Tibial artery (tissue), 4 donors: Measurements from ENCODE around the gene CILP2.

ENCODE experiments used
- DNase-seq, 2 donors: peaks; one replicate each; pipeline ENCODE4 v3.0.0-alpha.2; 2019
- H3K27ac ChIP-seq, 2 donors: fragments of 200-600 bp; sonication (generic) in 1 of 2; 1 replicate in 1 of 2; 2 replicates in 1 of 2; pipeline ENCODE4 v1.5.1; 2018 to 2019; ENCODE audit warnings: mild to moderate bottlenecking in 1 of 2
- H3K27me3 ChIP-seq, 2 donors: fragments of 200-600 bp; sonication (generic) in 1 of 2; one replicate each; pipeline versions ENCODE4 v1.5.1 to v1.6.0; 2016 to 2019
- H3K36me3 ChIP-seq, 3 donors: fragments of 200-600 bp; sonication (generic) in 2 of 3; one replicate each; pipeline ENCODE4 v1.5.1; 2016 to 2019; ENCODE audit warnings: mild to moderate bottlenecking in 2 of 3
- H3K4me1 ChIP-seq, 4 donors: fragments of 200-600 bp; sonication (generic) in 2 of 4; 1 replicate in 3 of 4; 2 replicates in 1 of 4; pipeline ENCODE4 v1.5.1; 2016 to 2019
- H3K4me3 ChIP-seq, 2 donors: fragments of 200-600 bp; sonication (generic) in 1 of 2; 1 replicate in 1 of 2; 2 replicates in 1 of 2; pipeline ENCODE4 v1.5.1; 2018 to 2019; ENCODE audit warnings: mild to moderate bottlenecking in 2 of 2
- H3K9me3 ChIP-seq, 3 donors: fragments of 200-600 bp; sonication (generic) in 1 of 3; one replicate each; pipeline ENCODE4 v1.5.1; 2016 to 2019
- intact Hi-C: fragments of 100-400 bp; cut with DNase I; formaldehyde crosslinking; loops from one replicate; pipeline ENCODE4 v1.15.0; 2023; ENCODE audit warnings: low total_unique reads
- TF ChIP-seq, protein P1 (sequence below), 2 experiments: fragments of 200-600 bp in 1 of 2; fragments of 450-650 bp in 1 of 2; IDR thresholded peaks; one replicate each; pipeline ENCODE4 v1.5.1; 2017 to 2019; ENCODE audit warnings: antibody characterized with exemption in 2 of 2, mild to moderate bottlenecking in 1 of 2, moderate library complexity in 1 of 2

The CILP2 gene

DNA sequence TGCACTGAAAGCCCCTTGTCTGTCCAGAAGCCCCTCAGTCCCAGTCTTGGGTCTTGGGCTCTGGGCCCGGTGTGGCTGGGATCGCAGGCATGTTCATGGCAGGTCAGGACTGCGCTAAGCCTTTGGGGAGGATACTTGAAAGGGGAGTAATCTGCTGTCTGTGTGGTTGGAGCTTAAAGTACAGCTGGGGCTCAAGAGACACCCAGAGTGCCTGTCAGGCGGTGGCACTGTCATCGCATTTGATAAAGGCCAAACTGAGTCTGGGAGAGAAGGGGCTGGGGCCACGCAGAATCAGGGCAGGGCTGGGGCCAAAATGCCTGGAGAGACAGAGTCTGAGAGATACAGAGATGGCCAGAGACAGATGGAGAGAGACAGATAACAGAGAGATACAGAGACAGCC, 4.2 kb upstream of the CILP2 start:
- peaks cover 0 to 15% of the 10 kb centered on the region in 2 donors for H3K27me3 ChIP-seq
- no peak overlapping the region for H3K4me3 ChIP-seq
- H3K9me3 ChIP-seq: no peaks in the 10 kb centered on the region
- H3K4me1 ChIP-seq: peaks cover 0 to 31% (median 22%) of the 10 kb centered on the region in 4 donors
- intact Hi-C loops: loop anchor here (5.0 to 10.0 kb wide), 2 partner anchors 108 to 421 kb away; partner anchors contain the start of gene GMIP
- TF ChIP-seq, protein P1, sequence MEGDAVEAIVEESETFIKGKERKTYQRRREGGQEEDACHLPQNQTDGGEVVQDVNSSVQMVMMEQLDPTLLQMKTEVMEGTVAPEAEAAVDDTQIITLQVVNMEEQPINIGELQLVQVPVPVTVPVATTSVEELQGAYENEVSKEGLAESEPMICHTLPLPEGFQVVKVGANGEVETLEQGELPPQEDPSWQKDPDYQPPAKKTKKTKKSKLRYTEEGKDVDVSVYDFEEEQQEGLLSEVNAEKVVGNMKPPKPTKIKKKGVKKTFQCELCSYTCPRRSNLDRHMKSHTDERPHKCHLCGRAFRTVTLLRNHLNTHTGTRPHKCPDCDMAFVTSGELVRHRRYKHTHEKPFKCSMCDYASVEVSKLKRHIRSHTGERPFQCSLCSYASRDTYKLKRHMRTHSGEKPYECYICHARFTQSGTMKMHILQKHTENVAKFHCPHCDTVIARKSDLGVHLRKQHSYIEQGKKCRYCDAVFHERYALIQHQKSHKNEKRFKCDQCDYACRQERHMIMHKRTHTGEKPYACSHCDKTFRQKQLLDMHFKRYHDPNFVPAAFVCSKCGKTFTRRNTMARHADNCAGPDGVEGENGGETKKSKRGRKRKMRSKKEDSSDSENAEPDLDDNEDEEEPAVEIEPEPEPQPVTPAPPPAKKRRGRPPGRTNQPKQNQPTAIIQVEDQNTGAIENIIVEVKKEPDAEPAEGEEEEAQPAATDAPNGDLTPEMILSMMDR (IDR thresholded peaks at IDR 0.05): no peak
- no peak overlapping the region for H3K27ac ChIP-seq
- H3K36me3 ChIP-seq: peaks cover 0 to 23% (median 0%) of the 10 kb centered on the region in 3 donors
- no peak for DNase-seq

DNA sequence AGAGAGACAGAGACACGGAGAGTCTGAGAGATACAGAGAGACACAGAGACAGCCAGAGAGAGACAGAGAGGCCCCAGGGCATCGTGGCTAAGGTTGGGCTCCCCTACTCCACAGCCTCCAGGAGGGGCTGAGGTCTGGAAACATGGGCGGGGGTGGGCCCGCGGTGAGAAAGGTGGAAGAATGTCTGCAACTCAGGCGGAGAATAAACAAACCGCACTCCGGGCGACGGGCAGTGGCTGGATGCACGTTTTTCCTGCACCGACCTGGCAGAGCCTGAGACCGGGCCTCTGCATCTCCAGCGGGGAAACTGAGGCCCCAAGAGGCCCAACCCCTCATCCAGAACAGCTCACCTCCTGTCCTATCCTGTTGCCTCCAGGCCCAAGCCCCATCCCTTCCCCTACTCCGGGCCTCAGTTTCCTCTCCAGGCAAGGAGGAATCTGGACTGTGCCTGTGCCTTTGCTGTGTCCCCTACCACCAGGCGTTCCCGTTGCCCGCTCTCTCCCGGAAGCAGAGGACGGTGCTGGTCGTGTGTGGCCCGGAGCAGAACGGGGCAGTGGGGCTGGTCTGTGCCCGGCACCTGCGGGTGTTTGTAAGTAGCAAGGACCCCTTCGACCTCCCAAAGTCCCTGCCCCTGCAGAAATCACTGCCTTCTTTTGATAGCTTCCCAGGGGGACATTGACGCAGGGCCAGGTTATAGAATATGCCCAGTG, 3.4 kb upstream of the CILP2 start:
- H3K27ac ChIP-seq: no peak overlapping the region
- intact Hi-C loops: loop anchor here (5.0 to 10.0 kb wide), 2 partner anchors 108 to 420 kb away; partner anchors contain the start of gene GMIP
- DNase-seq: no peak
- TF ChIP-seq, protein P1 (IDR thresholded peaks at IDR 0.05): no peak
- H3K36me3 ChIP-seq: peaks cover 0 to 14% (median 0%) of the 10 kb centered on the region in 3 donors
- H3K9me3 ChIP-seq: no peaks in the 10 kb centered on the region
- H3K27me3 ChIP-seq: peaks cover 0 to 21% of the 10 kb centered on the region in 2 donors
- H3K4me3 ChIP-seq: no peak overlapping the region
- peaks cover 0 to 30% (median 20%) of the 10 kb centered on the region in 4 donors for H3K4me1 ChIP-seq

DNA sequence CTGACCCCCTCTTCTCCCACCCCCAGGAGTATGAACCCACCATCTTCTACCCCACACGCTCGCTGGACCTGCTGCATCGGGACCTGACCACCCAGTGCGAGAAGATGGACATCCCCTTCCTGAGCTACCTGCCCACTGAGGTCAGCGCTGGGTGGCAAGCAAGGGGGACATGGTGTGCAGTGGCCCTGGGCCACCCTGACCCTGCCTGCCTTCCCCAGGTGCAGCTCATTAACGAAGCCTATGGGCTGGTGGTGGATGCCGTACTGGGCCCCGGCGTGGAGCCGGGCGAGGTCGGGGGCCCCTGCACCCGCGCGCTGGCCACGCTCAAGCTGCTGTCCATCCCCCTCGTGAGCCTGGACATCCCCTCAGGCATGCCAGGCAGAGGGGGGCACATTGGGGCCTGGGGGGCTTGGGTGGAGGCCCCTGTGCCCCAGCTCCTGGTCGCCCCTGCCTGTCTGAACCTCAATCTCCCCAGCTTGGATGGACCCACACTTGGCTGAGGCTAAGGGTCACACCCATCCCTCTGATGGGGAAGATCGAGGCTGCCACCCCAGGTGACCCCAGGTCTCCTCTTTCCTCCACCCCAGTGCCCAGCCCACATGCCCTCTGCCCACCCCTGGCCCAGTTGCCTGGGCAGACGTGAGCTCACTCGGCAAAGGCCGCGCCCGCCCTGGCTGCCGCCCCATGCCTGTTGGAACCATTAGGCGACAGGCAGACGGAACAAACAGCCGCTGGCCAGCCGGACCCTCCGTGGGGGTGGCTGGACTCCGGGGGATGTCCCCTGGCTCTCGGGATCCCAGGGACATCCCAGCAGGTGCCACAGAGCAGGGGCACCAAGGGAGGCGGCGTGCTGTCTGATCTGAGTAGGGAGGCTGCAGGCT, 2.5 kb upstream of the CILP2 start:
- Histone ChIP-seq H3K27ac (no peak overlapping the region), H3K4me3 (no peak overlapping the region), H3K9me3 (no peaks in the 10 kb centered on the region), H3K4me1 (peaks cover 0 to 37% (median 28%) of the 10 kb centered on the region in 4 donors), H3K27me3 (peaks cover 0 to 30% of the 10 kb centered on the region in 2 donors), H3K36me3 (peaks cover 0 to 7% (median 0%) of the 10 kb centered on the region in 3 donors)
- DNase-seq: no peak
- TF ChIP-seq, protein P1 (IDR thresholded peaks at IDR 0.05): no peak
- intact Hi-C loops: loop anchor here (10.0 kb wide), 1 partner anchor 419 kb away; no protein-coding TSS in a partner anchor

DNA sequence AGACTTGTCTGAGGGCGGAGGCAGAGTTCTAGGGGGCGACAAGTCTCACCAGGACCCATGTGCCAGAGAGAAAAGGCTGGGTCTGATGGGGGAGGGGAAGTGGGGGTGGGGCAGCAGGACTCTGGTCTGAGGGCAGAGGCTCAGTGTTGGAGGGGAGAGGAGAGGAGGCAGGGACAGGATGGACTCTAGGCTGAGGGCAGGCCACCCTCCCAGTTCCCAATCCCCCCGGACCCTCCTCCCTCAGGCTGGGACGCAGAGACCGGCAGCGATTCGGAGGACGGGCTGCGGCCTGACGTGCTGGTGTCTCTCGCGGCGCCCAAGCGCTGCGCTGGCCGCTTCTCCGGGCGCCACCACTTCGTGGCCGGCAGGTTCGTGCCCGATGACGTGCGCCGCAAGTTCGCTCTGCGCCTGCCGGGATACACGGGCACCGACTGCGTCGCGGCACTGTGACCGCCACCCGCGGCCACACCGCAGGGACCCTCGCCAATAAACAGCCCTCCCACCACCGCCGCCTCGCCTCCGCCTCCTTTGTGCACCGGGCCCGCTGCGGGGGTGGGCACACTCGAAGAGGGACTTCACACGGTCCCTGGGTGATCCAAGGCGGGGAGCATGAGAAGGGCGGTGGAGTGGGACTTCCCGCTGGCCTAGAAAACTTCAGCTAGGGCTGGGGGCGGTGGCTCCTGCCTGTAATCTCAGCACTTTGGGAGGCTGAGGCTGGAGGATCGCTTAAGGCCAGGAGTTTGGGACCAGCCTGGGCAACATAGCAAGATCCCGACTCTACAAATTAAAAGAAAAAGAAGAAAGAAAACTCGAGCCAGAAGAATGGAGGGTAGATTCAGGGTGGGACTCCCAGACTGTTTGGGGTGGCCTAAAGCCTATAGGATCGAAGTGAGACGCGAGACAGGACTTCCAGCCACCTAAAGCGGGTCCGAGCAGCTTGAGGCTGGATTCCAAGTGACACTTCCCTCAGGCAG, 703 bp upstream of the CILP2 start:
- H3K9me3 ChIP-seq: no peaks in the 10 kb centered on the region
- intact Hi-C loops: loop anchor here (10.0 kb wide), 1 partner anchor 417 kb away; no protein-coding TSS in a partner anchor
- peaks cover 0 to 41% (median 32%) of the 10 kb centered on the region in 4 donors for H3K4me1 ChIP-seq
- H3K36me3 ChIP-seq: peaks cover 0 to 7% (median 0%) of the 10 kb centered on the region in 3 donors
- TF ChIP-seq, protein P1 (IDR thresholded peaks at IDR 0.05): no peak
- H3K27me3 ChIP-seq: peaks cover 0 to 48% of the 10 kb centered on the region in 2 donors
- DNase-seq: no peak
- peak overlapping the region in 1 of 2 donors; percentile 18 for H3K4me3 ChIP-seq
- no peak overlapping the region for H3K27ac ChIP-seq
